K562 (cell line): ENCODE measurements around the gene LRRC57. TPM values are rescaled to one million over a fixed set of nuclear protein-coding genes. Genes with fewer than 3 reads are reported as not detected.

Source experiments
- BRD9 ChIP-seq: fragments of 450-650 bp; IDR thresholded peaks from 2 replicates; pipeline ENCODE4 v1.6.1; 2018; ENCODE audit warnings: low read depth; ENCODE audit not compliant: partially characterized antibody
- DMBX1 ChIP-seq: fragments of 250-450 bp; sonication (Bioruptor Pico); IDR thresholded peaks from 2 replicates; pipeline ENCODE4 v1.8.0; 2022; ENCODE audit warnings: inconsistent platforms, mild to moderate bottlenecking, moderate library complexity, borderline replicate concordance
- FOXM1 ChIP-seq, 2 experiments: fragments of 450-650 bp in 1 of 2; sonication (generic) in 1 of 2; formaldehyde crosslinking in 1 of 2; IDR thresholded peaks; 2 replicates each; pipeline versions ENCODE4 v1.6.1 to v1.9.0; 2017 to 2022; ENCODE audit warnings: low read depth in 2 of 2, mild to moderate bottlenecking in 2 of 2, missing genetic modification reagents in 1 of 2, moderate library complexity in 1 of 2
- HDAC1 ChIP-seq, 2 experiments: fragments of 450-650 bp; IDR thresholded peaks; 2 replicates each; pipeline ENCODE4 v1.6.1; 2016 to 2017; ENCODE audit warnings: inconsistent platforms in 1 of 2, mild to moderate bottlenecking in 1 of 2, moderate library complexity in 1 of 2
- NCOR1 ChIP-seq: fragments of 450-650 bp; IDR thresholded peaks from 2 replicates; pipeline ENCODE4 v1.6.1; 2016; ENCODE audit warnings: mild to moderate bottlenecking, moderate library complexity
- PCBP1 ChIP-seq: fragments of 200-400 bp; formaldehyde crosslinking; IDR thresholded peaks from 2 replicates; pipeline ENCODE4 v1.6.1; 2018; ENCODE audit warnings: mild to moderate bottlenecking, low read depth, low read length; ENCODE audit not compliant: poor library complexity, severe bottlenecking
- SMARCA5 ChIP-seq: fragments of 450-650 bp; IDR thresholded peaks from 2 replicates; pipeline ENCODE4 v1.6.1; 2016
- SPI1 ChIP-seq: IDR thresholded peaks from 2 replicates; pipeline ENCODE4 v1.6.1; 2011; ENCODE audit warnings: low read depth, low read length, control low read depth, borderline replicate concordance
- TAF9B ChIP-seq: fragments of 450-650 bp; IDR thresholded peaks from 2 replicates; pipeline ENCODE4 v1.6.1; 2018; ENCODE audit warnings: mild to moderate bottlenecking; ENCODE audit not compliant: partially characterized antibody
- THAP7 ChIP-seq: fragments of 250-450 bp; sonication (Bioruptor Pico); IDR thresholded peaks from 2 replicates; pipeline ENCODE4 v1.5.0; 2021
- ZFP1 ChIP-seq: fragments of 450-650 bp; formaldehyde crosslinking; IDR thresholded peaks from 2 replicates; pipeline ENCODE4 v1.4.0; 2020; ENCODE audit warnings: mild to moderate bottlenecking, mixed read lengths
- ZNF23 ChIP-seq: fragments of 250-450 bp; sonication (Bioruptor Pico); IDR thresholded peaks from 2 replicates; pipeline ENCODE4 v1.4.0; 2020; ENCODE audit warnings: mild to moderate bottlenecking
- ZNF507 ChIP-seq: conservative IDR thresholded peaks from 2 replicates; pipeline ENCODE4 v1.6.1; 2017; ENCODE audit warnings: missing genetic modification characterization, missing compliant biosample characterization
- polyA plus RNA-seq, 8 experiments: library from polyadenylated mRNA; depleted of rRNA in 4 of 8; stranded (reverse) in 5 of 8; unstranded in 3 of 8; fragments of >200 nt; fragmentation: Nextera tagmentation in 2 of 8; fragmentation: Illumina TruSeq in 1 of 8; extraction: Ambion mirVana in 2 of 8; extraction: Trizol in 1 of 8; gene quantifications; 2 replicates each; pipeline versions ENCODE4 v1.2.1 to v1.2.3, GENCODE V29; 2011 to 2014; ENCODE audit warnings: inconsistent platforms in 1 of 8, missing spikeins in 1 of 8
- total RNA-seq, 7 experiments: library from RNA; depleted of rRNA in 6 of 7; stranded (reverse); fragments of >200 nt in 6 of 7; fragmentation: Illumina TruSeq in 2 of 7; extraction: Trizol in 2 of 7; gene quantifications; 2 replicates each; pipeline versions ENCODE4 v1.2.1 to v1.2.3, GENCODE V29; 2011 to 2021; ENCODE audit warnings: low replicate concordance in 1 of 7
- TF ChIP-seq, protein P1 (sequence below): fragments of 450-650 bp; formaldehyde crosslinking; IDR thresholded peaks from 2 replicates; pipeline ENCODE4 v1.4.0; 2020; ENCODE audit warnings: mild to moderate bottlenecking, moderate library complexity
- TF ChIP-seq, protein P2 (sequence below): fragments of 250-450 bp; sonication (Bioruptor Pico); IDR thresholded peaks from 2 replicates; pipeline ENCODE4 v1.5.1; 2021; ENCODE audit warnings: mild to moderate bottlenecking
- TF ChIP-seq, protein P3 (sequence below): fragments of 450-650 bp; IDR thresholded peaks from 2 replicates; pipeline ENCODE4 v1.6.1; 2016; ENCODE audit warnings: low read depth

LRRC57 gene
- total and polyA plus RNA-seq, 9 of the 15 experiments (the other 6 are each of a cell fraction or from before 2014, with no cell fraction given) = 3.9 to 20.4 (median 14.8) TPM

- TF ChIP-seq TAF9B (peak; percentile 79), ZNF23 (CRISPR knock-in tag) (no peak), SPI1 (no peak), ZNF507 (tag) (no peak), HDAC1 (IDR thresholded peaks at IDR 0.05) (peak in 1 of 2 experiments; percentile 94; a peak in 2 of 4 replicates), SMARCA5 (no peak), PCBP1 (peak; percentile 61), ZFP1 (no peak), DMBX1 (CRISPR knock-in tag) (peak; percentile 27; the same call in 1 of the 2 replicates), THAP7 (CRISPR knock-in tag) (no peak), BRD9 (peak; percentile 4), NCOR1 (0 out of 2 replicates have a peak, but pooled peaks have one; percentile 6), FOXM1 (IDR thresholded peaks at IDR 0.05; ENCODE audit: low read depth) (no peak), FOXM1 (CRISPR knock-in tag; IDR thresholded peaks at IDR 0.05; ENCODE audit: low read depth) (0 out of 2 replicates have a peak, but pooled peaks have one; percentile 85)
- TF ChIP-seq, protein P1, sequence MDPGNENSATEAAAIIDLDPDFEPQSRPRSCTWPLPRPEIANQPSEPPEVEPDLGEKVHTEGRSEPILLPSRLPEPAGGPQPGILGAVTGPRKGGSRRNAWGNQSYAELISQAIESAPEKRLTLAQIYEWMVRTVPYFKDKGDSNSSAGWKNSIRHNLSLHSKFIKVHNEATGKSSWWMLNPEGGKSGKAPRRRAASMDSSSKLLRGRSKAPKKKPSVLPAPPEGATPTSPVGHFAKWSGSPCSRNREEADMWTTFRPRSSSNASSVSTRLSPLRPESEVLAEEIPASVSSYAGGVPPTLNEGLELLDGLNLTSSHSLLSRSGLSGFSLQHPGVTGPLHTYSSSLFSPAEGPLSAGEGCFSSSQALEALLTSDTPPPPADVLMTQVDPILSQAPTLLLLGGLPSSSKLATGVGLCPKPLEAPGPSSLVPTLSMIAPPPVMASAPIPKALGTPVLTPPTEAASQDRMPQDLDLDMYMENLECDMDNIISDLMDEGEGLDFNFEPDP (CRISPR knock-in tag) = no peak
- TF ChIP-seq, protein P2, sequence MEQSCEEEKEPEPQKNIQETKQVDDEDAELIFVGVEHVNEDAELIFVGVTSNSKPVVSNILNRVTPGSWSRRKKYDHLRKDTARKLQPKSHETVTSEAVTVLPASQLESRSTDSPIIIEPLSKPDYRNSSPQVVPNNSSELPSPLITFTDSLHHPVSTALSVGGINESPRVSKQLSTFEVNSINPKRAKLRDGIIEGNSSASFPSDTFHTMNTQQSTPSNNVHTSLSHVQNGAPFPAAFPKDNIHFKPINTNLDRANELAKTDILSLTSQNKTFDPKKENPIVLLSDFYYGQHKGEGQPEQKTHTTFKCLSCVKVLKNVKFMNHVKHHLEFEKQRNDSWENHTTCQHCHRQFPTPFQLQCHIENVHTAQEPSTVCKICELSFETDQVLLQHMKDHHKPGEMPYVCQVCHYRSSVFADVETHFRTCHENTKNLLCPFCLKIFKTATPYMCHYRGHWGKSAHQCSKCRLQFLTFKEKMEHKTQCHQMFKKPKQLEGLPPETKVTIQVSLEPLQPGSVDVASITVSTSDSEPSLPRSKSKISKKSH (CRISPR knock-in tag) = no peak
- TF ChIP-seq, protein P3, sequence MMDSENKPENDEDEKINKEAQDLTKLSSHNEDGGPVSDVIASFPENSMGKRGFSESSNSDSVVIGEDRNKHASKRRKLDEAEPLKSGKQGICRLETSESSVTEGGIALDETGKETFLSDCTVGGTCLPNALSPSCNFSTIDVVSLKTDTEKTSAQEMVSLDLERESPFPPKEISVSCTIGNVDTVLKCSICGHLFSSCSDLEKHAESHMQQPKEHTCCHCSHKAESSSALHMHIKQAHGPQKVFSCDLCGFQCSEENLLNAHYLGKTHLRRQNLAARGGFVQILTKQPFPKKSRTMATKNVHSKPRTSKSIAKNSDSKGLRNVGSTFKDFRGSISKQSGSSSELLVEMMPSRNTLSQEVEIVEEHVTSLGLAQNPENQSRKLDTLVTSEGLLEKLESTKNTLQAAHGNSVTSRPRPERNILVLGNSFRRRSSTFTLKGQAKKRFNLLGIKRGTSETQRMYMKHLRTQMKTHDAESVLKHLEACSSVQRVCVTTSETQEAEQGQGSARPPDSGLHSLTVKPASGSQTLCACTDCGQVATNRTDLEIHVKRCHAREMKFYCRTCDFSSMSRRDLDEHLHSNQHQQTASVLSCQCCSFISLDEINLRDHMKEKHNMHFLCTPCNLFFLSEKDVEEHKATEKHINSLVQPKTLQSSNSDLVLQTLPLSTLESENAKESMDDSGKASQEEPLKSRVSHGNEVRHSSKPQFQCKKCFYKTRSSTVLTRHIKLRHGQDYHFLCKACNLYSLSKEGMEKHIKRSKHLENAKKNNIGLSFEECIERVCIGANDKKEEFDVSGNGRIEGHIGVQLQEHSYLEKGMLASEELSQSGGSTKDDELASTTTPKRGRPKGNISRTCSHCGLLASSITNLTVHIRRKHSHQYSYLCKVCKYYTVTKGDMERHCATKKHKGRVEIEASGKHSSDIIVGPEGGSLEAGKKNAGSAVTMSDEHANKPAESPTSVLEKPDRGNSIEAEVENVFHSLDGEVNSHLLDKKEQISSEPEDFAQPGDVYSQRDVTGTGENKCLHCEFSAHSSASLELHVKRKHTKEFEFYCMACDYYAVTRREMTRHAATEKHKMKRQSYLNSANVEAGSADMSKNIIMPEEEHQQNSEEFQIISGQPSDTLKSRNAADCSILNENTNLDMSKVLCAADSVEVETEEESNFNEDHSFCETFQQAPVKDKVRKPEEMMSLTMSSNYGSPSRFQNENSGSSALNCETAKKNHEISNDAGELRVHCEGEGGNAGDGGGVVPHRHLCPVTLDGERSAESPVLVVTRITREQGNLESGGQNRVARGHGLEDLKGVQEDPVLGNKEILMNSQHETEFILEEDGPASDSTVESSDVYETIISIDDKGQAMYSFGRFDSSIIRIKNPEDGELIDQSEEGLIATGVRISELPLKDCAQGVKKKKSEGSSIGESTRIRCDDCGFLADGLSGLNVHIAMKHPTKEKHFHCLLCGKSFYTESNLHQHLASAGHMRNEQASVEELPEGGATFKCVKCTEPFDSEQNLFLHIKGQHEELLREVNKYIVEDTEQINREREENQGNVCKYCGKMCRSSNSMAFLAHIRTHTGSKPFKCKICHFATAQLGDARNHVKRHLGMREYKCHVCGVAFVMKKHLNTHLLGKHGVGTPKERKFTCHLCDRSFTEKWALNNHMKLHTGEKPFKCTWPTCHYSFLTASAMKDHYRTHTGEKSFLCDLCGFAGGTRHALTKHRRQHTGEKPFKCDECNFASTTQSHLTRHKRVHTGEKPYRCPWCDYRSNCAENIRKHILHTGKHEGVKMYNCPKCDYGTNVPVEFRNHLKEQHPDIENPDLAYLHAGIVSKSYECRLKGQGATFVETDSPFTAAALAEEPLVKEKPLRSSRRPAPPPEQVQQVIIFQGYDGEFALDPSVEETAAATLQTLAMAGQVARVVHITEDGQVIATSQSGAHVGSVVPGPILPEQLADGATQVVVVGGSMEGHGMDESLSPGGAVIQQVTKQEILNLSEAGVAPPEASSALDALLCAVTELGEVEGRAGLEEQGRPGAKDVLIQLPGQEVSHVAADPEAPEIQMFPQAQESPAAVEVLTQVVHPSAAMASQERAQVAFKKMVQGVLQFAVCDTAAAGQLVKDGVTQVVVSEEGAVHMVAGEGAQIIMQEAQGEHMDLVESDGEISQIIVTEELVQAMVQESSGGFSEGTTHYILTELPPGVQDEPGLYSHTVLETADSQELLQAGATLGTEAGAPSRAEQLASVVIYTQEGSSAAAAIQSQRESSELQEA = no peak
Observed at GRCh38 chr15:42548249-42549031, at the start of gene LRRC57, which contains the start of gene HAUS2 (continued).
